Hypothalamus (tissue), 51 donors: ENCODE measurements around the gene ROBO2.

ENCODE experiments used
- DNase-seq, 51 donors: peaks; one replicate each; lab custom pipeline; 2025; lab: John Stamatoyannopoulos, UW

The ROBO2 gene

GRCh38 chr3:77096966-77097890, 57.3 kb downstream of the ROBO2 start:
- DNase-seq = no peak

- no peak for DNase-seq
These were observed 63.3 kb downstream of the ROBO2 start for GRCh38 chr3:77102951-77103769.

- DNase-seq = no peak
These were observed 82.8 kb downstream of the ROBO2 start for GRCh38 chr3:77122652-77123051.

GRCh38 chr3:77125966-77126365, 86.1 kb downstream of the ROBO2 start:
- DNase-seq = no peak

- no peak for DNase-seq
These were observed 94.9 kb downstream of the ROBO2 start for GRCh38 chr3:77134769-77135168.

DNA sequence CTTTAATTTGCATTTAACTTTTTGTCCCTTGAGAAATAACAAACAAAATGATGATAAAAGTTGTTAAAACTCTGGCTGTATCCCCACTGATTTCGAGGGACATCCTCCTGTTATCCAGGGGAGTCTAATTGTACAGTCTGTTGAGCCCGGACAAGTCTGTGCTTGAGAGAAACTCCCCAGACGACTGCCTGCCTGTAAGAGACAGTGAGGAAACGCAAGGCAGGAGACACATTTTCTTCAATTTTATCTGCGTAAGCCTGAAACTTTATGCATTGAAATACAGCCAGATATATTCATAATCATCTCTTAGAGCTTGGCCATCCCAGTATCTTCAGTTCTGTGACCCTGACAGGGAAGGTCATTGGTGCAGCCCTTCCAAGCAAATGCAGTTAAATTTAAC, 97.7 kb downstream of the ROBO2 start:
- no peak for DNase-seq

DNA sequence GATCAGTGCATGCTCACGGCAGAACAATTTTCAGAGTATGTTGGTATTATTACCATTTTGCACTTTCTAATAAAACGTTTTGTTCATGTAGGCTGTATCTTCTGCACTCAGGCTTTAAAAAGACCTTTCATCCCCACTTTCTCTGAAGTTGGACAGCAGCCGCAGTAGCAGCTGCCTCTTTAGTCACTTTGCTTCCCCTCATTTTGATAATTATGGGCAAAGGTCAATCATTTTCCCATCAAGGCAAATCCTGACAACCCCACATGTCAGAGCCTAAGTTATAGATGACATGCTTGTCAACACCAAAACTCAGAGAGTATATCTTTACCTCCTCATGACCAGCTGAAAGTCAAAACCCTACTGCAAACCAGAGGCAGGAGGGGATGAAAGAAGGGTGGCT, 99.7 kb downstream of the ROBO2 start:
- DNase-seq = no peak

- DNase-seq = no peak
These were observed 101.5 kb downstream of the ROBO2 start for GRCh38 chr3:77141423-77141822.

DNA sequence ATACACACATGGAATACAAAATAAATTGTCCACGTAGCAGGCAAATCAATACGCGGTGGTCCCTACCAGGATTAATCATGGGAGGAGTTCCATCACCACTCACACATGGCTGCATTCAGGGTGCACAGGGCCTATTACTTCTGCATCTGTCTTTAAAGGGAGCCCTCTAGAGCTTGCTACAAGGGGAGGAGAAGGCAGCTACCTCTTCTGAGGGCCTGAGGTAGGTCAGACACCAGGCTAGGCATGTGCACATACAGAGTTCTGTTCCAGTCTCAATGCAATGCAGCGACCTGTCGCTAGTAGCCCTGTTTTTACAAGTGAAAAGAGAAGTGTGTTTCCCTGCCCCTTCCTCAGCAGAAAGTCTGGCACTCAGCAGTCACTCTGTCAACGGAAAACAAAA, 102.7 kb downstream of the ROBO2 start:
- DNase-seq = no peak

DNA sequence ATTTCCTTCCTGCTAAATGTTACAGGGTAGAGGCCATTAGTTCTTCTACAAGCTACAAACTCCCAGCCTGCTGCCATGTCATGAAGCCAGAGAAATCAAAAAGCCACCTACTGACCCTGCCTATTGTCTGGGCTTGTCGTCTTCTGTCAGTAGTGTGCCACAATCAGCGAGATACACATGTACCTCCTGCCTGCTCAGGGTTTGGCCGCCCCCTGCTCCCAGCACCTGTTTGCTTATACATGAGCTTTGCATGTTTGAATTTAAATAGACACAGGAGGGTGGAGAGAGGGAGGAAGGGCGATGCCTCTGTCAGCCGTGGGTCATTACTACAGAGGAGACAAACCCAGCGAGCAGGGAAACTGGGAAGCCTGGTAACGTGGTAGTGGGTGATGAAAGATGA, 106.1 kb downstream of the ROBO2 start:
- no peak for DNase-seq

- peak in 1 of 51 donors; percentile 18 for DNase-seq
These were observed 108.1 kb downstream of the ROBO2 start for GRCh38 chr3:77147836-77148578.

GRCh38 chr3:77149382-77149781, 109.5 kb downstream of the ROBO2 start:
- DNase-seq = no peak

DNA sequence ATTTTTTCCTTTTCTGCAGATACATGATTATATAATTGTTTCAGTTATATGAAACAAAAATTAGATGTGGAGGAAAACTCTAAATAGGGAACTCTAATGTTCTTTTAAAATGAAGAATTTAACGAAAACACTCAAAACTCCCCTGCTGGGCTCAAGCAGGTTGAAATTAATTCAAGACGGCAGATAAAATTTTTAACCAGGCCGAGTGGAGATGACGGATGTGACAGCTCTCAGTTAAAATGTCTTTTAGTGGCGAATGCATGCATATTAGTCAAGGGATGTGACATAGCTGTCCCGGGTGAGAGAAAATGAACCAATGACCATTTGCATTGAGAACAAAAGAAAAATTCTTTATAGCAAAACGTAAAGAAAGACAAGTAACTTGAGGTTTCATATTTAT, 110.1 kb downstream of the ROBO2 start:
- no peak for DNase-seq

DNA sequence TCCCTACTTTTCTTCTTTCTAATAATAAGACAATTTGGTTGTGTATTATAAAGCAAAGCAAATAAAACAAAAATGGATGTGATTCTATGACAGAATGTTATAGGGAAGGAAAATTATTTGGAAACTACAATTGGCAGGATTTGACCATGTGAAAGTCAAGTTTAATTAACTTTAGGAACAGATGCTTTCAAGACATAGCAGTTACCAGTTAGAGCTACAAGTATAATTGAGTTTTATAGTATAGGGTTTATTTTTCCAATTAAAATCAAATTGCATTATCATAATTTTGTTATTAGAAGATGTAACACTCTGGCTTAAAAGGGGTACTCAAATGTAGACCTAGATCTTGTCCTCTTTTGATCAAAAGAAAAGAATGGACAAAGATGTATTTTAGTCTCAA, 110.9 kb downstream of the ROBO2 start:
- no peak for DNase-seq

DNA sequence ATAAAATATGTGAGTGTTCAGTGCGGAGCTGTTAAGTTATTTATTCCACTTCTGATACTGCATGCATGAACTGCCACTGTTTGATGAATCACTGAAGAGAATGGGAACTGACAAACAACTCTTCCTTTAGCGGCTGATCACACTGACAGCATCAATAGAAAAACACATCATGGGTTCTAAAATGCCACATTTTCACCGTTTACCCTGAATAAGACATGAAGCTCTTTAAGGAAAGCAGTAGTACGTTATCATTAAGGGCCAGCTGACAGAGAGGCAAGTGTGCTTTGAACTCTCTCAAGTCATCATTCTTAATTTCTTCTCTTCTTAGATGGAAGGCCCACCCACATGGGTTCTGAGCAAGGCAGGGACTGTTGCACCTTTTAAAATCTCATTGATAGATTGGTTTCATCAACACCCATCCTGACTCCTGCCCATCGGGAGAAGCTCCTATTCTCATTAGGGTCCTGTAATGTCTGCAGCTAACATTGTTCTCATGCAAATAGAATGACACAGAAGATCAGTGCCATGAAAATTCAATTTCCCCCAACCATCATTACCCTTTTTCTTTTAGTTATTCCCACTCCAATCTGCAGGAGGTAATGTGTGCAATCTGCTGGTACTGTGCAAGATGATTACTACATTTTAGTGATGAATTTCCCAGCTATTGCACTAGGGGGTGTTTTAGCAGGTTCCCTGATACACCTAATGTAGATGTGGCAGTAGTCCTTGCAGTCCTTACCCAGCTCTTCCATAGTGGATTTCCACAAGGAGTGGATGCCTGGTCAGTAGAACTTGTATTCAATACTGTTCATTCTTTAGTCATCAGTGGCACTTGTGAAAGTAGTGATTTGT, 119.1 kb downstream of the ROBO2 start:
- DNase-seq = no peak

DNA sequence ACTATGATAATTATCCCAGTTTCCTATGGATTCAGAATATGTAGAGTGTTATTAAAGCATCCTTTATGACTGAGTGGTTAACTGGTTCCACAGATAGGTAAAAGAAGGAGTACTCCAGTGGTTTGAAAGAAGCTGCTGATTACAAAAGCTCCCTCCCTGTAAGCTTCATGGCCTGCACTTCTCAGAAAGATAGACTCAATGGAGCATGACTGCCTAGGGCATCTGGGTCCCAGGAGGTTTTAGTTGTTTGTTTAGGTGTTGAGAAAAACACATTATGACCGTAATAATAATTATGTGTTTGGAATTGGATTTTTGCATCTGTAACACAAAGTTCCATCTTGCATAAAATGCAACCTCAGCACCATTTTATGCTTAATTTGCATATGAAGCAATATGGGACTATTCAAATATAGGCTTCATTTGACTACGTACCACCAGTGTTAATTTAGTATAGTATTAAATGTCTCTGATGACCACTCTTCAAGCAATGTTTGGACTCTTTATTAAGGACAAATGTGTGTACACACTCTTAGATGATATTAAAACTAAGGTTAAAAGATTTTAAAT, 121.1 kb downstream of the ROBO2 start:
- no peak for DNase-seq

DNA sequence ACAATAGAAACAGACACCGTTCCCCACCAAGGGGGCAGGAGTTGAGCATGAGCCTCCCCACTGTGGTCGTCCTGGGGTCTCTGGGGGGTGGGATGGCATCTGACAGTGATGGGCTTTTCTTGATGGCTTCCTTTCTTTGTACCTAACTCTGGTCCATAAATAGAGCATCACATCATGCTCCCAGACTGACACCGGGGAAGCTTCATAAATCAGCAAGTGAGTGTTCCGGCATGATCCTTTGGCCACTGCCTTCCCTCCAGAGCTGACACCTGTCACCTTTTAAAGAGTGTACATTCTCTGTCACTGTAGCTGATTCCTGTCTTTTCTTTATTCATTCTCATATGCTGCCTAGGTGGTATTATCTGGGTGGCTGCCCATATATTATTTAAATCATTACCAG, 129.9 kb downstream of the ROBO2 start:
- DNase-seq = no peak

- DNase-seq = no peak
These were observed 131.1 kb downstream of the ROBO2 start for GRCh38 chr3:77171026-77171425.

DNA sequence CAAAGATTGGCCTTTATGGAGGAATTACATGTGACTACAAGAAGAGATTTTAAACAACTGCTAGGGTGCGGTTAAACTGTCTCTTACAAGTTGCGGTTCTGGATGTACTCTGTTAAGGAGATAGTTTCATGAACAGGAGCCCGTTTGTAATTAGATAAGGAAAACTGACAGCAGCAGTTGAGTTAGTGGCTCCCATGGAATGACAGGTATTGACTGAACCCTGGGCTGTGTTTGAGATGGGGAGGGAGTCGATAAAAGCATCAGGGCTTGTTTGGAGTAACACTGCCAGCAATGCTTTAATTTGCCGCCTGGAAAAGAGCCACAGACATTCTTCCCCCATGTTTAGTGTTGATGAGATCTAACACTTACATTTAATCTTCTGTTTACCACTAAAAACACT, 139.9 kb downstream of the ROBO2 start:
- DNase-seq = no peak

DNA sequence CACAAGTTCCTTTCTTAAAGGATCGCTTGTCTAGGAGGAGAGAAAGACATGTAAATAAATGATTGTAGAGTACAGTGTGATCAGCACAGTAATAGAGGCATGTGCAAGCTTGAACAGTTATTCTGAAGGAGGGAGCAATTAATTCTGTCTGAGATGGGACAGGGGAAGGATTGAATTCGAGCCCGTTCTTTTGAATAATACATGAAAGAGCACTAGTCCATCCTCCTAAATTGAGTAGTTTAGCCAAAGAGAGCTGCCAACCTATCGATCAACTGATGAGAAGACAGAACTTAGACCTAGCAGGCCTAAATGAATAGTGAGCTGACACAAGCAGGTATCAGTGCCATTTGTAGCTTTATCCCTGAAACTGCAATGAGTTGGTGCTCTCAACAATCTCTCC, 142.4 kb downstream of the ROBO2 start:
- no peak for DNase-seq
